Omental fat pad (tissue), 4 donors: ENCODE data around the gene CSNK1G1. TPM values are rescaled to one million over a fixed set of nuclear protein-coding genes. Genes with fewer than 3 reads are reported as not detected.

ENCODE experiments used
- ATAC-seq: fragments of 150-250 bp; one replicate; pipeline ENCODE4 v1.9.1; 2016; ENCODE audit warnings: mild to moderate bottlenecking, moderate library complexity; ENCODE audit not compliant: low FRiP score
- DNase-seq: peaks from one replicate; pipeline ENCODE4 v3.0.0-alpha.2; 2019; ENCODE audit warnings: low spot score
- total RNA-seq, 4 donors: library from RNA; depleted of rRNA; stranded (reverse); fragments of >200 nt; gene quantifications; one replicate each; pipeline ENCODE4 v1.1.0, GENCODE V29; 2016
- TF ChIP-seq, protein P1 (sequence below), 3 donors: fragments of 450-650 bp; IDR thresholded peaks; one replicate each; pipeline ENCODE4 v1.5.1; 2016 to 2017; ENCODE audit warnings: antibody characterized with exemption in 3 of 3, mild to moderate bottlenecking in 3 of 3, moderate library complexity in 2 of 3

The CSNK1G1 gene
- total RNA-seq, 4 donors from 2014 or later: 13.6 to 23.3 (median 21.7) TPM

DNA sequence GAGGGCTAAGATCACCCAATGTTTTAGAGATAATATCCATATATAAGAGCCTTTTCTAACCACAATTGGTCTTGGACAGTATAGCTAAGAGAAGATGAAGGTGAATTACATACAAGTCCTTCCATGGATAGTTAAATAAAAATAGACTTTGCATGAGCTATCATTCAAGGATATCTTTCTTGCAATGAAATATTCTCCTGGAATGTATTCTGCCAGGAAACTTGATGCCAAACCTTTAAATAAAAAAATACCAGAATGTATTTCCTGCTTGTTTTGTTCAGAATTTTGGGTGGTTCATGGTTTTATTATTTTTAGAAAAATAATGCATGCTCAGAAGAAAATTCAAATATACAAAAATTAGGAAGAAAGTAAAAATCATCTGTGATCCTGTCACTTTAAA lies 104.3 kb downstream of the CSNK1G1 start:
- DNase-seq (no peak), ATAC-seq (no peak)
- TF ChIP-seq, protein P1, sequence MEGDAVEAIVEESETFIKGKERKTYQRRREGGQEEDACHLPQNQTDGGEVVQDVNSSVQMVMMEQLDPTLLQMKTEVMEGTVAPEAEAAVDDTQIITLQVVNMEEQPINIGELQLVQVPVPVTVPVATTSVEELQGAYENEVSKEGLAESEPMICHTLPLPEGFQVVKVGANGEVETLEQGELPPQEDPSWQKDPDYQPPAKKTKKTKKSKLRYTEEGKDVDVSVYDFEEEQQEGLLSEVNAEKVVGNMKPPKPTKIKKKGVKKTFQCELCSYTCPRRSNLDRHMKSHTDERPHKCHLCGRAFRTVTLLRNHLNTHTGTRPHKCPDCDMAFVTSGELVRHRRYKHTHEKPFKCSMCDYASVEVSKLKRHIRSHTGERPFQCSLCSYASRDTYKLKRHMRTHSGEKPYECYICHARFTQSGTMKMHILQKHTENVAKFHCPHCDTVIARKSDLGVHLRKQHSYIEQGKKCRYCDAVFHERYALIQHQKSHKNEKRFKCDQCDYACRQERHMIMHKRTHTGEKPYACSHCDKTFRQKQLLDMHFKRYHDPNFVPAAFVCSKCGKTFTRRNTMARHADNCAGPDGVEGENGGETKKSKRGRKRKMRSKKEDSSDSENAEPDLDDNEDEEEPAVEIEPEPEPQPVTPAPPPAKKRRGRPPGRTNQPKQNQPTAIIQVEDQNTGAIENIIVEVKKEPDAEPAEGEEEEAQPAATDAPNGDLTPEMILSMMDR (IDR thresholded peaks at IDR 0.05): no peak

DNA sequence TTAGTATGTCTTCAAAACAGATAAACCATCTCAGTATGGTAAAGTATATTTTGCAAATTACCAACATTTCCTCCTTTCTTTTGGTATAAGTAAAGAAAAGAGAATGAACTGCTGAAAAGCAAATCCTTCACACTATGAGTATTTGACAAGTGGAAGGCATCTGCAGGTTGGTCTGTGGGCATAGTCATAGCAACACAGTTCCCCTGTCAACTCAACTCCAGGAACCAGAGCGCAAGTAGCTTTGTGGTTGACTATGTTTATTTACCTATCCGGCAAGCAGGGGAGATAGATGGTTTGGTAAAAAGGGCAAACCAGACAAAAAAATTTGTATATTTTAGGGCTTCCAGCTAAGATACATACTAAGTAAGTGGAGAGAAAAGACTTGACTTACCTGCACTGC lies 104.9 kb downstream of the CSNK1G1 start:
- no peak for DNase-seq
- TF ChIP-seq, protein P1 (IDR thresholded peaks at IDR 0.05): no peak
- no peak for ATAC-seq

GRCh38 chr15:64249883-64250575 lies 105.9 kb downstream of the CSNK1G1 start:
- DNase-seq: no peak
- TF ChIP-seq, protein P1 (IDR thresholded peaks at IDR 0.05): no peak
- ATAC-seq: no peak

GRCh38 chr15:64249406-64249805 lies 106.6 kb downstream of the CSNK1G1 start:
- peak; percentile 82 for ATAC-seq
- TF ChIP-seq, protein P1 (IDR thresholded peaks at IDR 0.05): no peak
- no peak for DNase-seq

- DNase-seq (no peak), ATAC-seq (peak; percentile 62)
These were observed 107.9 kb downstream of the CSNK1G1 start for GRCh38 chr15:64247906-64248541.

GRCh38 chr15:64247535-64247905 lies 108.5 kb downstream of the CSNK1G1 start:
- TF ChIP-seq, protein P1 (IDR thresholded peaks at IDR 0.05): no peak

More at GRCh38 chr15:64247906-64248541, 107.9 kb downstream of the CSNK1G1 start:
- TF ChIP-seq, protein P1 (IDR thresholded peaks at IDR 0.05): no peak

More at GRCh38 chr15:64247535-64247905, 108.5 kb downstream of the CSNK1G1 start:
- DNase-seq (no peak), ATAC-seq (no peak)
